ENCODE results near the gene SPAG8.

- TF ChIP-seq CTCF (IDR thresholded peaks at IDR 0.05): no peak
- no peak for TF ChIP-seq POLR2AphosphoS5 (IDR thresholded peaks at IDR 0.05)
Observed at GRCh38 chr9:35759795-35760194, 52.3 kb downstream of the SPAG8 start.
